HuH-7.5 (cell line): Measurements from ENCODE around the gene TXNRD2.
A peak's percentile ranks its signal among the peaks of the same experiment; 100 is the strongest.

Source experiments
- DNase-seq: peaks from one replicate; pipeline ENCODE4 v3.0.0; 2011; ENCODE audit warnings: low spot score

Gene TXNRD2

DNA sequence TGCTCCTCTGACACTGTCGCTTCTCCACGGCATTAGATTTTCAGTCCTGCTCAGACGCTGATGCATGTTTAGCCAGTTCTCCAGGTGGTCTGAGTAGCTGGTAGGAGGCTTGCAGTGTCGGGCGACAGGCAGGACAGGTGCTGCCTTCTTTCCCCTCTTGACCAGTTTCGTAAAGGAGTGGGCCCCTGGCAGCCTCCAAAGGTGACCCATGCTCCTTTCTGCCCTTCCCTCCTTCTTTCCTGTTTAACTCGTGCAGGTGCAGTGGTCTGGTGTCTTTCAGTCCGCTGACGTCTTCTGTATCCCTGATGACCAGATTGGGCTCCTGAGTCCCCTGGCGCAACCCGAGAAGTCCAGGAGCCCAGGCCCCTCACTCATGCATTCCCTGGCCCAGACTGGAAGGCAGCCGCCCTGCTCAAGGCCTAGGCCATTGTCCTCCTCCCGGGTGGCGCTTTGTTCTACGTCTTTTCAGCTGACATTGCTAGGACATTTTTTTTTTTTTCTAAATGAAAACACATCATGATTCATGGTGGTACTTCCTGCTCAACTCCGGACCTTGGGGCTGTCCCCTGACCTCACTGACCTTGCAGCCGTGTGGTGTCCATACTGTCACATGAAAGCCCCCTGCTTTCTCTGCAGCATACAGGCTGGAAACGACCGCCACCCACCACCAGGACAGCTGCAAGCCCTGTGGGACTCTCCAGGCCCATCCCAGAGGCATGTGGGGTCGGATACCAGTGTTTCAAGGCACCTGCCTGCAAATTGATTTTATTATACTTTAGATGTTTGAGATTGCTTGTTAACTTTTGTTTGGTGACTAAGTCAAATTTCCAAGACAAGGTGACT, 25.5 kb upstream of the TXNRD2 start:
- DNase-seq = no peak

DNA sequence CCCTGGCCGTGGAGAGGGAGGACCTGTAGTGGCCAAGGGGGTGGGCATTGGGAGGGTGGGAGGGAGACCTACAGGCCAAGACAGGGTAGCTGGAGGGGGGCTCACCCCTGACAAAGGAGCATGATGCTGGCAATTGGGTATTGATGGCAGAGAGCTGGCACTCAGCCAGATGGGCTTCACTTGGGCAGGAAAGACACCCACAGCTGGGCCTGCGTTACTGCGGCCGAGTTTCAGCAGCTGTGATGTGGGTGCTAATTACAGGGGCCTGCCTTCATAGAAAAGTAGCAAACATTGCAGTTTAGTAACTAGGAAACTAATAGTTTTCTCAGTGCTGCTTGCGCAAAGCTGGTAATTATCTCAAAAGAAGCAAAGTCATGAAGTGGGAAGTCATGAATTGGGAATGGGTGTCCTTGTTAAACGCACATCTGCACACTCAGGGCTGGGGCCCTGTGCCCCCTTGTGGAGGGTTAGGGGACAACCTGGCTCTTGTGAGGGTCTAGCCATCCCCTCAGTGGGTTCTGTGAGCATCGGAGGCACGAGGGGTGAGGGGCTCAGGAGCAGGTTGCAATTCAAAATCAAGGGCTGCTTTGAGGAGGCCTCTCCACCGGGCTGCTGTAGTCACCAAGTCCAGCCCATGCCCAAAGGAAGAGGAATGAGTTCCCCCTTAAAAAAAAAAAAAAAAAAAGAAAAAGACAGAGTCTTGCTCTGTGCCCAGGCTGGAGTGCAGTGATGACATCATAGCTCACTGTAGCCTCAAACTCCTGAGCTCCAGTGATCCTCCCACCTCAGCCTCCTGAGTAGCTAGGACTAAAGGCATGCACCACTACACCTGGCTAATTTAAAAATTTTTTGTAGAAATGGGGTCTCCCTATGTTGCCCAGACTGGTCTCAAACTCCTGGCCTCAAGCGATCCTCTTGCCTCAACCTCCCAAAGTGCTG, 24.4 kb upstream of the TXNRD2 start:
- no peak for DNase-seq

DNA sequence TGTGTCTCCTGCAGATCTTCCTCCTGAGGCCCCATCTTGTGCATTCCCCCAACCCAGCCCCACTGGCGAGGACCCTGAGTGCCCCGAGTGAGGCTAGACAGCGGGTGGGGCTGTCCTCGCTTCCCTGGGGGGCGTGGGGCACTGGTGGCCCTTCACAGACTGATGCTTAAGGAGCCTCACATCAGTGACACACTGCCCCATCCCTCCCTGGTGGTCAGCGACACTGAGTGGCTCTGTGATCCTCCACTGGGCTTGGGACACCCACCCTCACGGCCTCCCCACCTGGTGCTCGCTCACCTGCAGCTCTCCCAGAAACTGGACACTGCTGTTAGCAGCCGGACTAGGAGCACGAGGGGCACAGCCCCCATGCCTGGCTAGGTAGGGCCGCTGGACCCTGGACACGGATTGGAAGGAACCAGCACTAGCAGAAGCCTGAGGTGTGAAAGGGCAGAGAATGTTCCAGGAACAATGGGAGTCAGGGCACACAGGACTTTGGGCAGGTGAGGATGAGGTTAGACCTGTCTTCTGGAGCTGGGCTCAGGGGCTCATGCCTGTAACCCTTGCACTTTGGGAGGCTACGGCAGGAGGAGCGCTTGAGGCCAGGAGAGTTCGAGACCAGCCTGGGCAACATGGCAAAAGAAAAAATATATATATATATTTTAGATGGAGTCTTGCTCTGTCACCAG, 23.2 kb upstream of the TXNRD2 start:
- DNase-seq = no peak

DNA sequence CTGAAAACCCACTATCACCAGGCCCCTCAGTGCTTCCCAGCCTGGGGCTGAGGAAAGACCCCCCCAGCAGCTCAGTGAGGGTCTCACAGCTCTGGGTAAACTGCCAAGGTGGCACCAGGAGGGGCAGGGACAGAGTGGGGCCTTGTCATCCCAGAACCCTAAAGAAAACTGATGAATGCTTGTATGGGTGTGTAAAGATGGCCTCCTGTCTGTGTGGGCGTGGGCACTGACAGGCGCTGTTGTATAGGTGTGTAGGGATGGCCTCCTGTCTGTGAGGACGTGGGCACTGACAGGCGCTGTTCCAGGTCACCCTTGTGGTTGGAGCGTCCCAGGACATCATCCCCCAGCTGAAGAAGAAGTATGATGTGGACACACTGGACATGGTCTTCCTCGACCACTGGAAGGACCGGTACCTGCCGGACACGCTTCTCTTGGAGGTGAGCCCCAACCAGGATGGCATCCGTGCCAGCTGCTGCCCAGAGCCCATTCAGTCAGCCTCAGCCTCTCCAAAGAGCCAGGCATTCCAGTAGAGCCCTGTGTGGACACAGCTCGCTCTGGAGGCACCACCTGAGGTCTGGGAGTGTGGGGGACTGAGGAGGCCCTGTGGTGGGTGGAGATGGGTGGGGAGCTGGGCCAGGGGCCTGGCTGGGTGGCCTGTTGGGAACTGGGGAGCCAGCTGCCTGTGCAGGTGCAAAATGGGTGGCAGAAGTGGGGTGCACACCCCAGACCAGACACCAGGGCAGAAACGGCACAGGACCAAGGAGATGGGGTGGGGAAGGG, 22.4 kb upstream of the TXNRD2 start:
- no peak for DNase-seq

DNA sequence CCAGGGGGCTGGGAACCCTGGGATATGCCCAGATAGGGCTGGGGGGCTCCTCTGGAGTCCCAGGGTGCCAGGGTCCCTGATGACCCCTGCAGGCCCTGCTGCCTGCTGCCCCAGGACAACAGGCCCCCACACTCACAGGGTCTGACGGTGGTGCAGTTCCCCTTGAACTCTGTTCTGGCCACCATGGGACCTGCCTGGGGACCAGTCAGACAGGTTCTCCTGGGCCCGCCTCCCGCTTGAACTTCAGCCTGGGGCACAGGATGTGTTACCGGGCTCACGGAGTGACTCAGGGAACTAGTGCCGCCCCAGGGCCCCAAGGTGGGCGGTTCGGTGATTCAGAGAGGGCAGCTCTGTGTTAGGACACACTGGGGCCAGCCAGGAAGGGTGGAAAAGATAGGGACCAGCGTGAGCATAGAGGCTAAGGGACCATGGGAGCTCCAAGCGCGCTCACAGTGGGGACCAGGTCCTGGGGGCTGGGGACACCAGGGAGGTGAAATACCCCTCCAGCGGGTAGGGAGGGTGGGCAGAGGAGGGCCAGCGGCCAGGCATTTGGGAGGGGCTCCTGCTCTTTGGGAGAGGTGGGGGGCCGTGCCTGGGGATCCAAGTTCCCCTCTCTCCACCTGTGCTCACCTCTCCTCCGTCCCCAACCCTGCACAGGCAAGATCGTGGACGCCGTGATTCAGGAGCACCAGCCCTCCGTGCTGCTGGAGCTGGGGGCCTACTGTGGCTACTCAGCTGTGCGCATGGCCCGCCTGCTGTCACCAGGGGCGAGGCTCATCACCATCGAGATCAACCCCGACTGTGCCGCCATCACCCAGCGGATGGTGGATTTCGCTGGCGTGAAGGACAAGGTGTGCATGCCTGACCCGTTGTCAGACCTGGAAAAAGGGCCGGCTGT, 21.5 kb upstream of the TXNRD2 start:
- no peak for DNase-seq

DNA sequence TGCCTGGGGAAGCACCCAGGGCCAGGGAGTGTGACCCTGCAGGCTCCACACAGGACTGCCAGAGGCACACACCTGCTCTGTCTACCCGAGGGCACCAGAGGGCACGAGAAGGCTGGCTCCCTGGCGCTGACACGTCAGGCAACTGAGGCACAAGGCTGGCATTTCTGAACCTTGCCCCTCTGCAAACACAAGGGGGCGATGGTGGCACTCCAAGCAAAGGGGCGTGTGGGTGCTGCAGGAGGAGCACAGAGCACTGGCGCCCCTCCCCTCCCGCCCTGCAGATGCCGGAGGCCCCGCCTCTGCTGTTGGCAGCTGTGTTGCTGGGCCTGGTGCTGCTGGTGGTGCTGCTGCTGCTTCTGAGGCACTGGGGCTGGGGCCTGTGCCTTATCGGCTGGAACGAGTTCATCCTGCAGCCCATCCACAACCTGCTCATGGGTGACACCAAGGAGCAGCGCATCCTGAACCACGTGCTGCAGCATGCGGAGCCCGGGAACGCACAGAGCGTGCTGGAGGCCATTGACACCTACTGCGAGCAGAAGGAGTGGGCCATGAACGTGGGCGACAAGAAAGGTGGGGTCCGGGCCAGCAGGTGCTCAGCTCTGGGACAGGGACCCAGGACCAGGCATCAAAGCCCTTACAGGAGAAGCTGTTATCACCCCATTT, 20.8 kb upstream of the TXNRD2 start:
- no peak for DNase-seq

DNA sequence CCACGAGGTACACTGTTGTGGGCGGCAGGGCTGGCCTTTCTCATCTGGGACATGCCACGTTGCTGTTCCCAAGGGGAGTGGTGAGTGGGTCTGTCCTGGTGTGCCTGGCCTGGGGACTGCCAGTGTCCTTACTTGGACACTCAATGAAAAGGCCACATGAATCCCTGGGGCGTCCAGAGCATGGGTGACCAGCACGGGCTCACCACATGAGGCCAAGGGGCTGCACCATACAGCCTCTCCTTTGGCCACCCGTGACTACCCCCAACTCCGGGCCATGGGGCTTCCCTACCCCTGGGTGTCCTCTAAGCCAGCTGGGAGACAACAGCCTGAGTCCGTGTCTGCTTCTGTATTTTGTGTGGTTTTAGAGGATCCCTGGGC, 20.2 kb upstream of the TXNRD2 start:
- no peak for DNase-seq

DNA sequence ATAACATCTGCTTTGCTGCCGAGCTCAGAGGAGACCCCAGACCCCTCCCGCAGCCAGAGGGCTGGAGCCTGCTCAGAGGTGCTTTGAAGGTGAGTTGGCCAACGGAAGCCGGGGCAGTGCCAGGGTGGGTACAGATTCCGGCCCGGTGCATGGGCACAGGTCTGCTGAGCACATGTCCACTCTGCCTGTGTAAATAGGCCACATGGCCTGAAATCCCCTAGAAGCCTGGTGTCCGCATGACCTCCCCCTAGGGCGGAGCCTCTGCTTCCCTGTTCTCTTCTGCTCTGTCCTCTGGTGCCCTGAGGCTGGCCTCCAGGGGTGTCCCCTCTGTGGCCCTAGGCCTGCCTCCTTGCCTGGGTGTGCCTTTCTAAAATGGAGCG, 19.6 kb upstream of the TXNRD2 start:
- DNase-seq = no peak

DNA sequence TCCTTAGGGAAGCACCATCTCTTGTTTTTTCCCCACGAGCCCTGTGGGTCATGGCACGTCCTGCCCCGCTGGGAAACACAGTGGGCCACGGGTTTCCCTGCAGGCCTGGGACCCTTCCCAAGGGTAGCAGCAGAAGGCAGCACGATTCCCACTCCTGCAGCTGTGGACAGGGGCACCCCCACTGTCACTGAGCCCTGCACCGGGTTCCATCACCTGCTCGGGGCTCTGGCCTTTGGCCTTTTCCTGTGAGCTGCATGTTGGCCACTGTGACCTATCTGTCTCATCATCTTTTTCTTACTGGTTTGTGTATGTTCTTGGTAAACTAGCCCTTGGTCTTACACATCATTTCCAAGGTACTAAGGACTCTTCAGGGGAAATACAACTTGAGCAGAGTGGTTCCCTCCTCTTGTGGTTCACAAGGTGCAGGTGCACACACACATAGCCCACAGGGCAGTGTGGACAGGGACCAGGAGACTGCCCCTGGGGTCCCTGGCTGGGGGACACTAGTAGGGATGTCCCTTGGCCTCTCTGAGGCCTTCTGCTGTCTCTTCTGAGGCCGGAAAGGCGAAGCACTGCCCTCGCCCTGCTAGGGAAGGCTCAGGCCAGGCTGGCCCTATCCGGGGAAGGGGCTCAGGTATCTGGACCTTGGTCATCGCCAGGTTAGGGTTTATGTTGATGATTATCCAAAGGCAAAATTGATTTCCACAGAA, 19.0 kb upstream of the TXNRD2 start:
- no peak for DNase-seq

DNA sequence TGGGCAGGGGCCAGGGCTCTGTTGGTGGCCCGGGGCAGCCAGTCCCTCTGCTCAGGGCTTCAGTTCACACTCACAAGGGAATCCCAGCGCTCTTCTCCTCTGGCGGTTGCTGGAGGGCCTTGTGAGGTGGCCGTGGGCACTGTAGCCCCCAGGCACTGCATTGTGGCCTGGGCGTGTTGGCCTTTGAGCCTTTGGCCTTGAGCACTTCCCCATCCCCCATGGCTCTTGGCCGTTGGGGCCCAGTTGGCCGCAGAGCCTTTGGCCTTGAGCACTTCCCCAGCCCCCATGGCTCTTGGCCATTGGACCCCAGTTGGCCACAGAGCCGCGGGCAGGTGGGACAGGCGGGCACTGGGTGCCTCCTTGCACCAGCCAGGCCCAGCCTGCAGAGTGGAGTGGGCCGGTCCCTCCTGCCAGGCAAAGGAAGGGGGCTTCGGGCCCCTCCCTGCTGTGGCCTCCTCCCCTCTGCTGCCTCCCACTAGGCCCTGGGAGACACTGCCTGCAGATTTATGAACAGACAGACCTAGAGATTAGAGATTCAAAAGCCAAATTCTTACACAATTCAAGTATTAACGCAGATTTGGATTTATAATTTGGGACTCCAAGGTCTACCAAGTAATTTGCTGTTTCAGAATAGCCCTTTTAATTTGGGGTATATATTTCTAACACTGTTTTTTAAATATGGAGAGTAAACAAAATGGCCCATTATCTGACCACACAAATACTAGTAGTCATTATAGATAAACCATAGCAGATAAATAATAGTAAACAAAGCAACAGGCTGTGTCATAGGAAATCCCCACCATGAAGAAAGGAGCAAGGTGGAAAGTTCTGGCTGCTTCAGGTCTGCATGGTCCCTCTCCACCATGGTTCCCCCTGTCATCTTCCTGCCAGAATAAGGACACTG, 18.2 kb upstream of the TXNRD2 start:
- DNase-seq = no peak

DNA sequence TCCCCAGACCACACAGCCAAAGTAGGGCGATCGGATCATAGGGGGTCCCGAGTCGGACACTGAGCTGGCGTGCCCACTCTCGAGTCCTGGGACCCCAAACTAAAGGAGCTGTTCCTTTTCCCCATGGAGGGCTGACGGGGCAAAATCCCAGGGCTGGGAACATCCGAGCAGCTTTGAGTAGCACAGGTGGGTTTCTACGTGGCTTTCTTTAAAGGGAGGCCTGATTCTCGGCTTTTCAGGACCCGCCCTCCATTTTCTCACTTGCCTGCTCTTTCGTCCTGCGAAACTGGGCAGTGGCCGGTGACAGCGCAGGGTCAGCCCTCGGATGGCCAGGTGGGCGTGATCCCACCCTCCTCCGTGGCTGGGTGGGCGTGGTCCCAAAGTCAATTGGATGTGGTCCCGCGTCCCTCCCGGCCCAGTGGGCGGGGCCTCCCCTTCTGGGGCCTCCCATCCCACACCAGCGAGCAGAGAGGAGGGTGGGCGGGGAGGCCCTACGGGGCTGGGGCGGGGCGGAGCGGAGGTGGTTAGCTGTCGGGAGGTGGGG, 17.5 kb upstream of the TXNRD2 start:
- peak; percentile 92 for DNase-seq

DNA sequence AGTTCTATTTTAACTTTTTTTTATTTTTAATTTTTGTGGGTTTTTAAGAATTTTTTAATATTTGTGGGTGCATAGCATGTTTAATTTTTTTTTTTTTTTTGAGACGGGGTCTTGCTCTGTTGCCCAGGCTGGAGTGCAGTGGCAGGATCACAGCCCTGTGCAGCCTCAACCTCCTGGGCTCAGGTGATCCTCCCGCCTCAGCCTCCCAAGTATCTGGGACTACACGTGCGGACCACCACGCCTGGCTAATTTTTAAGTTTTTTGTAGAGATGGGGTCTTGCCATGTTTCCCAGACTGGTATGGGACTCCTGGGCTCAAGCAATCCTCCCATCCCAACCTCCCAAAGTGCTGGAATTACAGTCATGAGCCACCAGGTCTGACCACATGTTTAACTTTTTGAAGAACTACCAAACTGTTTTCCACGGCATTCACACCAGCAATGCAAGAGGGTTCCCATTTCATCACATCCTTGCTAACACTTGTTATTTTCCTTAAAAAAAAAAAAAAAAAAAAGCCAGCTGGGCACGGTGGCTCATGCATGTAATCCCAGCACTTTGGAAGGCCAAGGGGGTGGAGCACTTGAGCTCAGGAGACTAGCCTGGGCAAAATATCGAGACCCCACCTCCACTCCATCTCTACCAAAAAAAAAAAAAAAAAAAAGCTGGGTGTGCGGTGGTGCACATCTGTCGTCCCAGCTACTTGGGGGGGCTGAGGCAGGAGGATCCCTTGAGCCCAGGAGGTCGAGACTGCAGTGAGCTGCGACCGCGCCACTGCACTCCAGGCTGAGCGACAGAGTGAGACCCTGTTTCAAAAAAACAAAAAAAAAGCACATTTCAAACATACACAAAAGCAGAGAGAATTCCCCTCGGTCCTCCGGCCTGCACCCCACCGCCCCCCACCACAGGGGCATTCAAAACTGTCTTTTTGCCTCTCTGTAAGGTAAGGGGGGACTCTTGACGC, 16.7 kb upstream of the TXNRD2 start:
- no peak for DNase-seq

DNA sequence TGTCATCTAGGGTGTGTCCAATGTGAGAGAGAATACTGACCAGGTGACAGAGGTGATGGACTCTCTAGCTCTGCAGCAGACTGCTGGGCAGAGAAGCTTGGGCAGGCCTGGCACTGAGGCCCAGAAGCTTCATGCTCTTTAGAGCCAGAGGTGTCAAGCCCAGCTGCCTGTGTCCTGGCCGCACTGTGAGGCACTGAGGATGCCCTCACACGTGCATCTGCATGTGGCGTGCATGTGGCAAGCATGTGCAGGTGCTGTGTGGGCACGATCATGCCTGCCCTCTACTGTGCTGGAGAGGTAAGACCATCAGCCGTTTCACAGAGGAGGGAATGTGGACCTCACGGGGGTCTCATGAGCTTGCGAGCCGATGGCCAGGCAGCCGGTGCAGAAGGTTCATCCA, 15.8 kb upstream of the TXNRD2 start:
- DNase-seq = no peak

DNA sequence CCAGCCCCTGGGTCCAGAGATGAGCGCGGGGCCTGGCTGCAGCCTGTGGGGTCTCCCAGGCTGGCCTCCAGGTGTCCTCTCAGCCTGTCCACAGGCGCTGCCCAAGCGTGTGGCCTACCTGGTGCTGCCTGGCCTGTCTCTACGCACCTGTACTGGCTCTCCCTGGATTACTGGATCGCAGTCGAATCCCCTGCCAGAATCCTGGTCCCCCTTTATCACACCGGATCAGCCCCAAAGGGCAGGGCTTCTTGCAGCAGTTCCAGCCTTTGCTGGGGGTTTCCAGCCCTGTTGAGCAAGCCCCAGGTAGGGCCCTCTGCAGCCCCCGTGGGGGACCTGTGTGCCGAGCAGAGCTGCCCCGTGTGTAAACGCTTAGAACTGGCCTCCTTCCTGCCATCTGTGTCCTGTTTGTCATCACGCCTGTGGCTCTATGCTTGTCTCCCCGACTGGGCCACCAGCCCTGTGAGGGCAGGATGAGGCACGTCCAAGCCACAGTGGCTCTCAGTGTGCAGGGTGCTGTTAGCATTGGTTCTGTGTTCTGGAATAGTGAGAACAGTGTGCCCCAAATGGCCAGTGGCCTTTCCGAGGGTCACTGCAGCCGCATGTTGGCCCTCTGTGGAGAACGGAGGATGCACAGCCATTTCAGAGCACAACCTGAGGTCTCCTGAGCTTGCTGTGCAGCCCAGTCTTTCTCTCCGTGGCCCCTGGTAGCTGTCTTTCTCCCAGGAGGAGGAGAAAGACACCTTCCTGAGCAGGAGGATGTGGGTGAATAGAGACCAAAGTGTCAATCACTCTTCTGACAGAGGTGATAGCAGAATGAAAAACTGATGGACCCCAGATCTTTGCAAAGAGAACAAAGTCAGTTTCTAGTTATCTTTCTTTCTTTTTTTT, 13.9 kb upstream of the TXNRD2 start:
- DNase-seq = no peak

DNA sequence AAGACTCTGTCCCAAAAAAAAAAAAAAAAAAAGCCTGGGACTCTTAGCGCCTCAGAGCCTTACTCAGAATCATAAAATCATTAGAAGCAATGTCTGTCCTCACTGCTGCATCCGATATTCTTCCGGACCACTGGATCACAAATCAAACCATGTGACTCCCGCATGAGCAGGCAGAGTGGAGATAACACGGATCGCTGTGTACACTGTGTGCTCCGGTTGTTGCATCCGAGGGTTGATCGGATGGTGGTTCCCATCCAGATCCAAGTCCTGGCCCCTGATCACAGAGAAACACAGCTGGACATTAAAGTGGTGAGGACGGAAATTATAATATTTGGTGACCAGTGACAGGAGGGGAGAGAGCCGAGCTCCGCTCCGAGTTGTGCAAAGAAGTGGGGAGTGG, 9.7 kb upstream of the TXNRD2 start:
- DNase-seq = no peak
